Measurements from ENCODE around the gene PATJ.
A peak's percentile ranks its signal among the peaks of the same experiment; 100 is the strongest.
"Not testable (repeated sequence)": the region's sequence is repeated elsewhere in the genome, so short reads cannot be mapped to it uniquely, and the experiment has no call there.

PATJ gene

DNA sequence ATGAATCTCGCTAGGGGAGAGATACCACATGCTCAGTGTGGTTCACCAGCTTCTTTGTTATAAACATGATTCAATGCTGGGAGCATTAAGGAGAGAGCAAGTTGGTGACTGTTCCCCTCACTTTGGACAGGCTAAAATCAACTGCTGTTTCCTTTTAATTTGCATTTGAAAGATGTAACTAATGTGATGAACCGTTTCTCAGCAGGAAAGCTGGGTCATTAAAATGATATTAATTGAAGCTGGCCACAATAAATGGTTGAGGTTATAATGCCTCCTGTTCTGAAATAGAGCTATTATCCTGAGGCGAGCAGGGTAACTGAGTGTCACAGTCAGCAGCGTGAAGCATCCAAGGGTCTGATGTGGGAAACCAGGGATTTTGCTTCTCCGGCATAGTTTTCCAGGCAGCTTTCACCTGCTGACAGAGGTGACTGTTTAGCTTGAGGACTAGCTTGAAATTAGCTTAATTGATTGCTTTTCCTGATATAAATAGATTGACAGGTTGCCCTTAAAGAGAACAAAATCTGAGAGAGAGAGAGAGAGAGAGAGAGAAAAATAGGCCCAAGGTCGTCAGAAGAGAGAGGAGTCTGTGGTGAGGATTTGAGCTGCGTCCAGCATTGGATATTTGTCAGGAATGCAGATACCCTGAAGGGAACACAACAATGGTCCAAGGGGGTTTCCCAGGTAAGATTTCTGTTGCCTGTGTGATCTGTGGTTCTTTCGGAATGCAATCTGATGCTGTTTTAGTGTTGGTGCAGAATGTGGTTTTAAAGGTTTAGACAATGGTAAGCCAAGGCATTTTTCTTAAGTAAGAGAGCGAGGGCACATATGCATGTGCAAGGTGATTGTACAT is 209.7 kb downstream of the PATJ start:
- peak; percentile 91 for DNase-seq

DNA sequence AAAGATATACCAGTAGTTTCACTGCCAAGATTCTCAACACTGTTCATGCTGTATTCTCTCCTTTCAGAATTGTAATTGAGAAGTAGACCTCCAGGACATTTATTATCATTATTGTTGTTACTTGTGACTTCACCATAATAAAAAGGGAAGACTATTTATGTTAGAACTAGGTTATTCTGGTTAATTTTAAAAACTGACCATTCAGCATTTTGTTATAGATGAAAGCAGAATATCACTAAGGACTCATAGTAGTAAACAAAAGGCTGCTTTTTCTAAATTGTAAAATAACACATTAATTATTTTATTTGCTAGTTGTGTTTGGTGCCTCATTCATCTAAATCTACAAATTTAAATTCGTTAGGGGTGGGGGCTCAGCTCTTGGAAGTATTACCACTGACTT is 210.4 kb downstream of the PATJ start:
- no peak for DNase-seq

DNA sequence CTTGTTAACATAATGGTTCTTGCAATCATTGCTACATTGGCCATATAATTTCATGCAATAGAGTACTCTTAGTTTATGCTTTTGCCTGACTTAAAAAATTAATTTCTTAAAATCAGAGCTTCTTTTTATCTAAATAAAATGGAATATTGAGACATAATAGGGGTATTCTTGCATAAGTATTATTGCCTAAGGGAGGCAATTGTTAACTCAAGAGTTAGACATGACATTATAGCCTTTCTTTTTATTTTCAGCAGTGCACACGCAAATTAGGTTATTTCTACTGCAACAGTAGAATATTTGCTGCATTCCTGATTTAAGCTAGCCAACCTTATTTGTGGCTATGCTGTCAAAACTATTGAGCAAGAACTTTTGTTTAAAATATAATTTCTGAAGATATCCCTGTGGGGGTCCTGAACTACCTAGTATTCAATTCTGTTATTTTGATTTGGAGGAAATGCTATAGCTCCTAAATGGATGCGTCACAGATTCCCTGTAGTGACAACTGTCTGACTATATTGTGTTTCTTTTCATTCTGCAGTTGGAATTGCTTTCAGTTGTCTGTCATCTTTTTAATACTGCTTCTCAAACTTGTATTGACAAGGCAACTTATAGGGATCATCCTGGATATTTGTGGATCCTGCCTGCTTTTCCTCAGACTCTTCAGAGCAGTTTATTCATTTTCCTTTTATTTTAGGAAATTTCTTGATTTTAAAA is 211.0 kb downstream of the PATJ start:
- peak; percentile 28 for DNase-seq

DNA sequence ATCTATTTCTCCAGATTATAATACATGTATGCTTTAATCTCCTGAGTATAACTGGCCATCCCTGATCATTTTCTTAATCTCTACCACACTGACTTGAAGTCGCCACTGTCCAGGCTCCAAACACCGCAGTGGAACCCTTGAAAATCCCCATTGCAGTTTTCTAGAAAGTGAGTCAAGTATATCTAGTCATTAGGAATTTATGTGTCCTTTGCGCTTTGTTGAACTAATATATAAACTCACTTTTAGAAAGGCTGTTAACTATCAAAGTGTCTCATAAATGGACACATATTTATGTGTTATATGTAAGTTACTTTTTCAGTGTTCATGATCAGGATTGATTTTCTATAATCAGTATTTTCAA is 211.5 kb downstream of the PATJ start:
- no peak for DNase-seq

DNA sequence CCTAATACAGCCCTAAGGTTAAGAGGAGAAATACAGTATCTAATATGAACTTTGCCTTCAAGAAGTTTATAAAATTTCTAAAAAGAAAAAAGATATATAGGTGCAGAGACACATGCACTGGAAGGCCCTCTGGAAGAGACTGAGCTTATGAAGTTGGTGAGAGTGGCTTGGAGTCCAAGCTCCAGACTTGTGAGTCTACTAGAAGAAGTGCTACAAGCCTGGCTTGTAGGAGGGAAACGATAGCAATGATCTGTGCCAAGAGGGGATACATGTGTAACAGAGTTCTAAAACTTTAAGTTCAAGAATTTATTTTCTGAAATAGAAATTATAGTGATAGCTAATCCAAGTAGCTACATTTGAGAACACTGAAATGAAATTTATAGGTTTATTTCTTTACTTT is 213.0 kb downstream of the PATJ start:
- DNase-seq: no peak

DNA sequence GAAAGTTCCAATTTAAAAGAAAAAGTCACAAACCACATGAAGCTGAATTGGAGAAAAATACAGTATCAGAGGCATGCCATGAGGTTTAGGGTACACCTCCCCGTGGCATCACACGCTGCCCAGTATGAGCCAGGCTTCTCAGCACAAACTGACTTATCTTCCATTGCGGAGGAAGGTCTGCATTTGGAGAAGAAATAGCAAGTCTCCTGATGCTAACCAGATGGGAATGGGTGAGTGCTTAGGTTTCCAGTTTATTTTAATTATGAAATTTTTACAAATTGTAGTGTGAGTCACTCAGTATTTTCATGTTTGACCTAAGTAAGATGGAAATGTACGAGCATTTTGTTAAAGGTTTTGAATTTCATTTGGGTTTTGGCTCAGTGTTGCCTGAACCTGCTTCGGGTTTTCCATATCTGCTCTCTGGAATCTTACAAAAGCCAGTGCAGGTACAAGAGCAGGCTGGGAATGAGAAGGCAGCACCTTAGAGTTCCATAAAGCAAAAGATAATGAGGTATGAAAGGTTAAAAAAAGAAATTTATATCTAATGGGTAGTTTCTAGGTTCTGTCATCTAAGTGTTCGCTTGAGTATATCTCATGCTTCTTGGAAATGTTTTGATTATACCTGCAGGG is 213.9 kb downstream of the PATJ start:
- peak; percentile 1 for DNase-seq

DNA sequence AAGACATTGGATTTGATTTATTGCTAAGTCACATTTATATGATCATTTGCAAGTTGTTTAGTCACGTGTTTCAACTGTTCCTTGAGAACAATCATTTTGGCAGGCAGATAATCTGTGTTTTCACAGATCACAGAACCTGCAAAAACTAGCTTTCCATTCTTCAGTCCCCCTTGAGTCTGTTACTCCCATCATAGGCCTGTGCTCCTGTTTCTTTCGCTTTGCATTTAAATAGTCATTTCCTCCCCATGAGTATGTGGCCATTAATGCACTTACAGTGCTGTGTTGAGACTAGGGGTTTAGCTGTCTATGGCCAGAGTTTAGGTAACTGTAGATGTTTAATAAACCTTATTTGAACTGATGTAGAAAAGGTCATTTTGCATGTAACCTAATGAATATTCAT is 214.5 kb downstream of the PATJ start:
- DNase-seq: peak; percentile 19

DNA sequence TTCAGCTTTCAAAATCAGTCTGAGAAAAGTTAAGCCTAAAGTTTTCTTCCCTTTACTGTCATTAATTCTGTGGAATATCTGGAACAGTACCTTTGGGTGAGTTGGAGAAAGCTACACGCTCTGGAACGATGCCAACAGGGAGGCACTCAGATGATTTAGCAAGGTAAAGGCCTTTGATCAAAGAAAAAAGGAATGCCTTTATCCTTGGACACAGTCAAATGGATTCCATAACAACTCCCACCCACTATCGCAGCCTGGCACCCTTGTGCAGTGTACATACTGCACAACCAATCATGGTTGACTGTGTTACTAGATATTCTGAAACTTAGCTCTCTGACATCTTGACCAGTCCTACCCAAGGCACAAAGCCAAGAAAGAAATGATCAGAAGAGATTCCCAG is 218.7 kb downstream of the PATJ start:
- DNase-seq: peak; percentile 21

DNA sequence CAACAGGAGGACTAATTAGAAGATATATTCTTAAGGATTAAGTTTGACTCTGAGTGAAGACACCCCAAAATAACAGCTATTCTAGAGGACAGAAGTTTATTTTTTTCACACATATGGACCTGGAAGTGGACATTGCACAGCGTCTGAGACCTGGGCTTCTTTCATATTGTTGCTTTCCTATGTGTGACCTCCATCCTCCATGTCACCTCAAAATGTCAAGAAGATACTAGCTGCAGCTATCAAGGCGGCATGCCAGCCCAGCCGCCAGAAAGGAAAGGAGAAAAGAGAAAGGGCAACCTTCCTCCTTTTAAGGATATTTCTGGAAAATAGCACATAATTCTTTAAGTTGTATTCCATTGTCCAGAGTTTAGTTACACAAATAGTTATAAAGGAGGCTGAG is 220.4 kb downstream of the PATJ start:
- no peak for DNase-seq

DNA sequence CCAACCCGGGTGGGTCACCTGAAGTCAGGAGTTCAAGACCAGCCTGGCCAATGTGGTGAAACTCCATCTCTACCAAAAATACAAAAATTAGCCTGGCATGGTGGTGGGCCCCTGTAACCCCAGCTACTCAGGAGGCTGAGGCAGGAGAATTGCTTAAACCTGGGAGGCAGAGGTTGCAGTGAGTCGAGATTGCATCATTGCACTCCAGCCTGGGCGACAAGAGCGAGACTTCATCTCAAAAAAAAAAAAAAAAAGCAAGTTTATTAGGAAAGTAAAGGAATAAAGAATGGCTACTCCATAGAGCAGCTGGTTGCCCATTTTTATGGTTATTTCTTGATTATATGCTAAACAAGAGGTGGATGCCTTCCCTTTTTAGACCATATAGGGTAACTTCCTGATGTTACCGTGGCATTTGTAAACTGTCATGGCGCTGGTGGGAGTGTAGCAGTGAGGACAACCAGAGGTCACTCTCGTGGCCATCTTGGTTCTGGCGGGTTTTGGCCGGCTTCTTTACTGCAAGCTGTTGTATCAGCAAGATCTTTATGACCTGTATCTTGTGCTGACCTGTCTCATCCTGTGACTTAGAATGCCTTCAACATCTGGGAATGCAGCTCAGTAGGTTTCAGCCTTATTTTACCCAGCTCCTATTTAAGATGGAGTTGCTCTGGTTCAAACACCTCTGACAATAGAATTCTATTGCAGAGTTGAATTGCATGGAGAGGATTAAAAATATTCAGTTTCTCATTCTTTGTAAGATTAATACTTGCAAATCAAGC is 224.4 kb downstream of the PATJ start:
- DNase-seq: not testable (repeated sequence)

DNA sequence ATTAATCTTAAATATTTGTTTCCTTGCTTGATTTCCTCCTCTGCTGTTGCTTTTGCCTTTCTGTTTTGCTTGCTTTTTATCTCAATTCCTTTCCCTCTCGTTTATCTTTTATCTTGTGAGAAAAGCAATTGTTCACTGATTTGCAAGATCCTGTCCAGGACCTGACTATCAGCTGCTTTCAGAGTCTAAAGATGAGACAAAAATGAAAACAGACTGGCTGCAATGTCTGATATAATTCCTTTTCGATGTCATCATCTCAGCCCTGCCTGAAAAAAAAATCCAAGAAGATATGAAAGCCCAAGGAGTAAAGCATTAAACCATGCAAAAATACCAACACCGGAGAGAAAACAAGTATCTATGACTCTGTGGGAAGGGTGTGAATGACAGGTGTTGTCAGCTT is 225.5 kb downstream of the PATJ start:
- no peak for DNase-seq

DNA sequence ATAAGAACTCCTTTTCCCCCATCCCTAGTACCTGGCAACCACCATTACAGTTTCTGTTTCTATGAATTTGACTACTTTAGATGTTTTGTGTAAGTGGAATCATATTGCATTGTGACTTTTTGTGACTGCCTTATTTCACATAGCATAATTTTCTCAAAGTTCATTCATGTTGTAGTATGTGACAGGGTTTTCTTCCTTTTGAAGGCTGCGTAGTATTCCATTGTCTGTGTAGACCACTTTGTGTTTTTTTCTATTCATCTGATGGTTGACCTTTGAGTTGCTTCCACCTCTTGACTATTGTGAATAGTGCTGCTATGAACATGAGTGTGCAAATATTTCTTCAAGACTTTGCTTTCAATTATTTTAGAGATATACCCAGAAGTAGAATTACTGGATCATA is 226.6 kb downstream of the PATJ start:
- no peak for DNase-seq

DNA sequence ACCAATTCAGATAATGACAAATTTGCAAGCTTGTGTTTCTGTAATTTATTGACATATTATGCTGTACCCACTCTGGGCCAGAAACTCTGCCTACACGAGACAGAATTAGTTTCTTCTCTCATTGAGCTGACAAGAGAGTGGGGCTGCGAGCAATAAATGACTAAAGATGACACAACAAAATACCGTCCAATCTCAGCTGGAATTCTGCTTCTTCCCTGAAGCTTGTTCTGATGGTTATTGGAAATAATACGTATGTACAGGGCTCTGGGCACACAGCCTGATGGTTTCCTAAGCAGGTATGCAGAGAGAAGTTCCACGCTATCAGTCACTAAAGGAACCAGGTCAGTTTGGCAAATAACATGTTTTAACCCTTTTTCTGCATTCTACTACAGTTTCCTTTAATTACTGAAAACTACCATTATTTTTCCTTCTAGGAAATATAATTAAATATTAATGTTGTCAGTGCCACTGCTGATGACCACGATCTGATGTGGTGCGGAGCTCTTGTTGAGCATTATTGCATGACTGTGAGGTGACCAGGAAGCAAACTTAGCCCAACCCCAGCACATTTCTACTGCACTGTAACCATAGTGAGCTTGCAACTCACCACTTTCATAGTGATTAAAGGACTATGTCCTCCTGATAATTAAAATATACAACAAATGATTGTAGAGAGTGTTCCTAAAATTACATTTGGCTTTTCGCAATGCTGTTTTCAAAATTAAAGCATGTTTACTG is 231.0 kb downstream of the PATJ start:
- no peak for DNase-seq

DNA sequence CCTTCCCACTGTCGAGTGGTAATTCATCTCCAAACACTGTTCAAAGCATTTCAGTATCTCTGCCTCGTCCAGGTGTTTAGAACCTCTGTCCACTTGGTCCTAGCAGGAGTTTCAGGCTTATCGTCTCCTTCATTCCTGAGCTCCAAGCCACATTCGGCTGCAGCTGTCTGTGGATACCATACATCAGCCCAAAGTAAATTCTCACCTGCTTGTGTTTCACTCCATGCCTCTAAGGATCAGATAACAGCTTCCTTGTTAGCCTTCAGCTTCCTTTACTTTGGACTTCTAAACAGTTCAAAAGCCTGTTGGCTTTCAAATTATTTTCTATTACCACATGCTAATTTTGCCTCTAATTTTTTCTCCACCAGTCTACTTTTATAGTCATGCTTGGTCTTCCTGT is 233.4 kb downstream of the PATJ start:
- no peak for DNase-seq

DNA sequence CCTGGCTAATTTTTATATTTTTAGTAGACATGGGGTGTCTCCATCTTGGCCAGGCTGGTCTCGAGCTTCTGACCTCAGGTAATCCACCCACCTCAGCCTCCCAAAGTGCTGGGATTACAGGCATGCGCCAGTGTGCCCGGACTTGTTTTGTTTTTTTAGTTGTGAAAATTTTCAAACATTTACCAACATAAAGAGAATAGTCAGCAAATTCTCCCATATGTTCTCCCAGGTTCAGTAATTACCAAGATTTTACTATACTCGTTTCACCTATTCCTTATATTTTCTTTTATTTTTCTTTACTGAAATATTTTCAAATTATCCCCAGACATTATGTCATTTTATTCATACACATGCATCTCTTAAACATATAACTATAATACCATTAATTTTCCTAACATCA is 234.3 kb downstream of the PATJ start:
- no peak for DNase-seq

DNA sequence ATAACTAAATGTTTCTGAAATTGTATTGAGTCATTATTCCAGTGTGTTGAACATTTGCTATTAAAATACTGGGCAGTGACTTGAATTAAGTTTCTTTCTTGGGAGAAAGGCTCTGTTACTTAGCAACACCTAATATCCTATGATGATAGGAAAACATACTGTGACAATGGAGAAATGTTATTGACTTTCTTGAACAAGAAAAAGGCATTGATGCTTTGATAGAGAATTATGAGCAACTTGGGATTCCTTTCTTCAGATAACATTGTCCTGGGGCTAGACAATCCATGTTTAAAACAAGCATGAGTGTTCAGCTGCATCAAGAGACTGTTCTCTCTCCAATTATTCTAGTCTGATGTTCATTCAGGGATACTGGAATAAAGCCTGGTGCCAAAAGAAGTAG is 236.5 kb downstream of the PATJ start:
- DNase-seq: no peak

DNA sequence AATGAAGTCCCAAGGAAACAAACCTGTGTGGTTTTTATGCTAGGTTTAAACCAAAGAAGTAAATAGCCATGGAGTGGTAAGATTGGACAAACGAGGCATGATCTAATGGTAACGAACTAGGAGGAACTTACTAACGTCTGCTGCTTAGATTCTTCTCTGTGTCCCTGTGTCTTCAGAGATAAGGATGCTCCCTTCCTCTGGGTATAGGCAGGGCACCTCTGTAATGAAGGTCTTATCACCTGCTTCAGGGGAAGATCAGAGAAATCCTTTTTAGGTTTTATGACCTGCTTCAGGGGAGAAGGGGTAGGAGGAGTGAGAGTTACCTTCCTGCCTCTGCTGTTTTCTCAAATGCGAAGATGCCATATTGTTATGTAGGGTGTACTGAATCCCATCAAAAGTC is 237.4 kb downstream of the PATJ start:
- no peak for DNase-seq

DNA sequence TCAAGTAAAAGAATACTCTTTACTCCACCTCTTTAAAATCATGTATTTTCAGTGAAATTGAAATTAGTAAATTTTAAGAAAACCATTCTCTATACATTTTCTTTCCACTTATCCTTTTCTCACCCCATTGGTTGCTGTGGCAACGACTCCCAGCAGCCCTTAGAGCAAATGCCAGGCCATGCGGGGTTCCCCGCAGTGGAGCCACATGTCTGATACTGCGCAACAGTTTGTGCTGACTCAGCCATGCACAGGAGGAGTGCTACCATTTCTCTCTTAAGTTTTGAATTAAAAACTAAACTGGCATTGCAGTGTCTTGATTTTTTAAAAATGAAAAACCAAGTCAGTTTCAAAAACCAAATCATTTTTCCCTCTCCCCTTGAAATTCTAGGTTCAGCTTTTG is 238.3 kb downstream of the PATJ start:
- DNase-seq: peak; percentile 53

DNA sequence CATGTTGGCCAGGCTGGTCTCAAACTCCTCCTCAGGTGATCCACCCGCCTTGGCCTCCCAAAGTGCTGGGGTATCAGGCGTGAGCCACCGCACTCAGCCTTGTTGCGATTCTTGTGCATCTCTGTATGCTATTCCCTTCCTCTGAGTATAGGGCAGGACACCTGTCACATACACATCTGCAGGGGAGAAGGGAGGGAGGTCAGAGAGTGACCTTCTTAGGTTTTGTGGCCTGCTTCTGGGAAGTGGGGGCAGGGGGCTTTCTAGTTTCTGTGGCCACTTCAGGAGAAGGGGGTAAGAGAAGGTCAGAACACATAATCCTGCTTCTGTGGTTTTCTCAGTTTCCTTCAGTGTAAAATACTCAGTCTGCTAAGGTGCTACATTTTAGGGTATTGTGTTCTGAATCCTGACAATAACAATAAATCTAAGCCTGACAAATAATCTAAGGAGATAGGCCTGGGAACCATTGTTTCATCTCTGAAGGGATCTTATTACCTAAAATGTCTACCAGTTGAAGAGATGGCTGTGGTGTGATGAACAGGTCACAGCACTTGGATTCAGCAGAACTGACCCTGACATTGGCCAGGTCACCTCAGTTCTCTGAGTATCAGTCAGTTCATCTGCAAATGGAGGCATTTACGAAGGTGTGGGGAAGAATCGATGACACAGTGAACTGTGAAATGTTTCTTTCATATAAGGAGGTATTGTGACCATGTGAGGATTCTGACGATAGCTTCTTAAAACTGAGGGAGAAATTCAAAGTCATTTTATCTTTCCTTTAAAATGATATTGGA is 239.8 kb downstream of the PATJ start:
- no peak for DNase-seq

DNA sequence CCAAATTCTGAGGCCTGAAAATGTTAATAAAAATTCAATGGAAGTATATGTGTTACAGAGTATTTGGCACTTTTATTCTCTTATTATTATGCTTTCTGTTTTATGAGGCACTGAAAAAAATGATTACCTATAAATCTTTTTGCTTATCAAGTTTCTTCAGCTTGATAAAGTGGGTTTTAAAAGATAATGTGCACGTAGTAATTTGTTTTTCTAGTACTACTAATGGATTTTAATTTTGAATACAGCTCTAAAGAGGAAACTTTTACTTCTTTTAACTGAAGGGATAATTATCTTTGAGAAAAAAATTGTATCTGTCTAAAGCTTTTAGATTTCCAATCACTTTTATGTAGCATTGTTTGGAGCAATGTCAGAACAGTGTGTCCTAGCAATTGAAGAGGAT is 241.0 kb downstream of the PATJ start:
- DNase-seq: no peak

DNA sequence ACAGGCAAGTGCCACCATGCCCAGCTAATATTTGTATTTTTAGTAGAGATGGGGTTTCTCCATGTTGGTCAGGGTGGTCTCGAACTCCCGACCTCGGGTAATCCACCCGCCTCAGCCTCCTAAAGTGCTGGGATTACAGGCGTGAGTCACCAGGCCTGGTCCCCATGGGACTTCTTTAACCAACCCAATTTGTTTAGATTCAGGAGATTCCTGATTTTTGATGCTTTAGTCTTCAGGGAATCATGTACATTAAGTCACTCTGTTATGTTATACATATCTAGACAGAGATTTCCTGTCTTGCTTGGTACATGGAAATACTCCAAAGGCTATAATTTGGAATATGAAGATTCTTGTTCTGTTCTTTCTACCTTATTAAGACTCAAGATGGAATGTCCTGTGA is 250.0 kb downstream of the PATJ start:
- DNase-seq: no peak
